CD4-positive, alpha-beta T cell treated with Interleukin-15 for 1 hour (primary cell): ENCODE data around the gene NTN3.
"Not testable (repeated sequence)": the region's sequence is repeated elsewhere in the genome, so short reads cannot be mapped to it uniquely, and the experiment has no call there.

ENCODE experiments used
- DNase-seq: peaks from one replicate; pipeline ENCODE4 v3.0.0-alpha.2; 2020

NTN3 gene

DNA sequence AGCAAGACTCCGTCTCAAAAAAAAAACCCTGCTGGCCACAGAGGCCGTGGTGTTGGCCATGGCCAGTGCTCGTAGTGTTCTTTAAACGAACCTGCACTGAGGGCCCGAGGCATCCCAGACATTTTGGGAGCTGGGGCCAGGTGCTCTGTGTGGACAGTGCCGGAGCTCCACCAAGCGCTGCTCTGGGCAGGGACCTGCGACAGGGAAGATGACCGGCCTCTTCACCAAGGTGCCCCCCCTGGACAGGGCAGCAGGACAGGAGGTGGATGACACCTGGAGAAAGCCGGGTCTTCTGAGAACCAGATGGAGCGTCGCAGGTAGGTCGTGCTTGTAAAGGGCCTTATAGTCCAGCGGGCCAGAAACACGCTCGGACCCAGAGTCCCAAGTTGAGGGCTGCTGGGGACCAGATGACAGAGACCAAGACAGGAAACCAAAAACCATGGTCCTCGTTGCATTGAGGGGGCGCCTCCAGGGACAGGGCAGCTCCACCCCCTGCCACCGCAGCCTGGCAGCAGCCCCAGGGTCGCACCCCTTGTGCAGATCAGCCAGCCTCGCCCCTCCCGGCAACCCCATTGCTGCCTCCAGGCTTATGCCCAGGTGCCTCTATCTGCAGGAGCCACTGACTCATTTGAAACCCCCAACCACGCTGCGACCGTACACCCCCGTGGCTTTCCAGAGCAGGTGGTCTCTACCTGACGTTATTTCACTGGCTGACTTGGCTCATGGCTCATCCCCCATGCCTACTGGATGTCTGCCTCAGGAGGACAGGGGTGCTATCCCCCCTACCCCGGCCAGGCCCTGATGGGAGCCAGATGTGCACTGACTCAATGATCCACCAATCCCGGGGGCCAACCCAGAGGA is 4.2 kb upstream of the NTN3 start:
- no peak for DNase-seq

GRCh38 chr16:2467528-2468232 is 3.4 kb upstream of the NTN3 start:
- DNase-seq, result no peak

GRCh38 chr16:2468233-2468724 is 2.8 kb upstream of the NTN3 start:
- no peak for DNase-seq

- peak; percentile 38 for DNase-seq
Observed at GRCh38 chr16:2468725-2469398, 2.2 kb upstream of the NTN3 start.

DNA sequence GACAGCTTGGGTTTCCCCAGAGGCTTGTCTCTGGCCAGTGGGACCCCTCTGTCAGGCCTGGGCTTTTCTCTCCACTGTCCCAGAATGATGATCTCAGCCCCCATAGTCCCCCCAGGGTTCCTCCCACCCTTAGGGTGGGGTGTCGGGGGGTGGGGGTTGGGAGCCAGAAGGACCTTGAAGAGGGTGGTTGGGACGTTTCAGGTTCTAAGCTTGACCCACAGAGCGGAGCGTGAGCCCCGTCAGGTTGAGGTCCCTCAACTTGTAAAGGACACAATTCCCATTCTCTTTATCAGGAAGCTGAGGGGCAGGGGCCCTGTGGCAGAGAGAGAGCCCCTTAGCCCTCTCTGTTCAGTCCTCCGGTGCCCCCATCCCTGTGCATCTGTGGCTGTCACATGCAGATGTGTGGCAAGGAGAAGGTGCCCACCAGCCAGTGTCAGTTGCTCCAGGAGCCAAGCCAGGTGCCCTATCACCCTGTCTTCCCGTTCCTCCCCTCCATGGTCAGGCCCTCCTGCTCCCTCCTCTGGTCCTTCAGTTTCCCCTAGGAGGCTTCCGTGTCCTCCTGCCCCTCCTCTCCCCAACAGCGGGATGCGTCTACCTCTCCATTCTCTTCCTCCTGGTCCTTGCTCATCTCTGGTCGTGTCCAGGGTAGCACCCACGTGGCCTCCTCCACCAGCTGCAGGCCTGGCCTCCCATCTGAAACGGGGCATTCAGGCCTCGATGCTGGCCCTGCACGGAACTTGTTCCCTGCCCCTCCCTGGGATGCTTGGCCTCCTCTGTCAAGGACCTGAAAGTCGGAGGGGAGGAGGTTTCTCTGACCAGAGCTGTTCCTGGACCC is 1.5 kb upstream of the NTN3 start:
- no peak for DNase-seq

- no peak for DNase-seq
Observed at GRCh38 chr16:2470234-2470601, 879 bp upstream of the NTN3 start.

GRCh38 chr16:2470603-2471015 is 488 bp upstream of the NTN3 start:
- DNase-seq, result no peak

DNA sequence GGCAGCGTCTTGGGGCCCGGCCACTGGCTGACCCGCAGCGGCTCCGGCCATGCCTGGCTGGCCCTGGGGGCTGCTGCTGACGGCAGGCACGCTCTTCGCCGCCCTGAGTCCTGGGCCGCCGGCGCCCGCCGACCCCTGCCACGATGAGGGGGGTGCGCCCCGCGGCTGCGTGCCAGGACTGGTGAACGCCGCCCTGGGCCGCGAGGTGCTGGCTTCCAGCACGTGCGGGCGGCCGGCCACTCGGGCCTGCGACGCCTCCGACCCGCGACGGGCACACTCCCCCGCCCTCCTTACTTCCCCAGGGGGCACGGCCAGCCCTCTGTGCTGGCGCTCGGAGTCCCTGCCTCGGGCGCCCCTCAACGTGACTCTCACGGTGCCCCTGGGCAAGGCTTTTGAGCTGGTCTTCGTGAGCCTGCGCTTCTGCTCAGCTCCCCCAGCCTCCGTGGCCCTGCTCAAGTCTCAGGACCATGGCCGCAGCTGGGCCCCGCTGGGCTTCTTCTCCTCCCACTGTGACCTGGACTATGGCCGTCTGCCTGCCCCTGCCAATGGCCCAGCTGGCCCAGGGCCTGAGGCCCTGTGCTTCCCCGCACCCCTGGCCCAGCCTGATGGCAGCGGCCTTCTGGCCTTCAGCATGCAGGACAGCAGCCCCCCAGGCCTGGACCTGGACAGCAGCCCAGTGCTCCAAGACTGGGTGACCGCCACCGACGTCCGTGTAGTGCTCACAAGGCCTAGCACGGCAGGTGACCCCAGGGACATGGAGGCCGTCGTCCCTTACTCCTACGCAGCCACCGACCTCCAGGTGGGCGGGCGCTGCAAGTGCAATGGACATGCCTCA is 773 bp downstream of the NTN3 start:
- no peak for DNase-seq

GRCh38 chr16:2472488-2472864 is 1.4 kb downstream of the NTN3 start:
- no peak for DNase-seq

DNA sequence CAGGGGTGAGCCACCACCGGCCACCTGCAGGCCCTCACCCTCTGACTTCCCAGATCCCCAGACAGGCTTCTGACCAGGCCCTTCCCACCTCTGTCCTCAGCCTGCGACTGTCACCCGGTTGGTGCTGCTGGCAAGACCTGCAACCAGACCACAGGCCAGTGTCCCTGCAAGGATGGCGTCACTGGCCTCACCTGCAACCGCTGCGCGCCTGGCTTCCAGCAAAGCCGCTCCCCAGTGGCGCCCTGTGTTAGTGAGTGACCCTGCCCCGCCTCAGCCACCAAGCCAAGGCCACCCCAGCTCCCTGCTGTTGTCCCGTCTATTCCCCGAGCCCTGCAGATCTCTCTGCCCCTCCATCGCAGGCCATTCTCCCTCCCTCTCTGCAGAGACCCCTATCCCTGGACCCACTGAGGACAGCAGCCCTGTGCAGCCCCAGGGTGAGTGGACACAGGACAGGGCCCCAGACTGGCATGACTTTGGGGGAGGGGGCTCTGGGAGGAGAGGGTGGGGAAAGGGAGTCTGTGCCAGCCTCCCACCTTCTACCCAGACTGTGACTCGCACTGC is 1.9 kb downstream of the NTN3 start:
- no peak for DNase-seq

- DNase-seq, result no peak
Observed at GRCh38 chr16:2473446-2473926, 2.4 kb downstream of the NTN3 start.

DNA sequence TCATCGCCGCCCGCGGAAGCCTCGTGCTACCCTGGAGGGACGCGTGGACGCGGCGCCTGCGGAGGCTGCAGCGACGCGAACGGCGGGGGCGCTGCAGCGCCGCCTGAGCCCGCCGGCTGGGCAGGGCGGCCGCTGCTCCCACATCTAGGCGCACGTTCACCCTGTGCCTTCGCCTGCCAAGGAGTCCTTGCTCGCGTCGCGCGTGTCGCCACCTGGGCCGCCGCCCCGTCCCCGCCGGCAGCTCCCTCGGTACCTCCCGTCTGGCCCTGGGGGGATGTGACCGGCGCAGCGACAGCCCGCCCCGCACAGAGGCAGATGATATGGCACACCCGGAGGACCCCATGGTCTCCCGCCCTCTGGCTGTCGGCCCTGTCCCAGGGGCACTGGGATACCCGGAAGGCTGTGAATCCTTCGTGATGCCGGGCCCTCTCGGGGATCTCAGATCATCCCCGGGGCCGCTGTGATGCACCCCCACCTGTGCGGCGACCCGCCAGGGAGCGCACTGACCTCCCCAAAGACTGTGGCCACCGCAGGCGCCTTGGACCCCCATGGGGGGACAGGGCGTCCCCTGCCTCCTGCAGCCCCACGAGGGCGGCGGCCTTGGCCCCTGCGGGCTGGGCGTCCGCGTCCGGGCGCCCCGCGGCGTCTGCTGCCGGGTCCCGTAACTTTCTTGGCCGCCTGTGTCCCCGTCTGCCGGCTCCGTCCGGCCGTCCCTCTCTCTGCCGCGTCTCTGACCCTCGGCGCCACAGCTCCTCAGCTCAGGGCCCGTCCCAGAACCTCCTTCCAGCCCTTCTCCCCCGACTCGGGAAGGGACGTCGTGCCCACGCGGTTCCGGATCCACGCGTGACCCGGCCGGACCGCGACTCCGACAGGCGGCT is 3.1 kb downstream of the NTN3 start:
- peak; percentile 65 for DNase-seq

DNA sequence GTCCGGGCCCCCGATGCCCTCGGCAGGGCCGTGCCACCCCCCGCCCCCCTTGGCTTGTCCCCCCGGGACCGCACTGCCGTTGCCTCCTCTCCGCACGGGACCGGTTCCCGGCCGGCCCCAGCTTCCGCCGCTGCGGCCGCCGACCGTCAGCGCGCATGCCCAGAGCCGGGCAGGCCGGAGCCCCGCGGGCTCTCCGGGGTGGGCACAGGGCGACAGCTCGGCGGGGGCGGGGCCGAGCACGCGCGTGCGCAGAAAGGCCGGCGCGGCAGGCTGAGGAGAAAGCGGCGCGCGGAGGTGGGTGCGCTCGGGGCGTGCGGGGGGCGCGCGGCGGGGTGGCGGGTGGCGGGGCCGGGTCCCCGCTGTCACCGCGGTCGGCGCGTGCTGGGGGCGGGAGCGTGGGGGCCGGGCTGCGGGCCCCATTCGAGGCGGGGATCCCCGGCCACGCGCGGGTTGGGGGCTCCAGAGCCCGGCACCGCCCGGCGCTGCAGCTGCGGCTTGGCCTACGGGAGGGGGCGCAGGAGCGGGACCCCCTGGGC is 3.8 kb downstream of the NTN3 start, which contains the start of gene TBC1D24:
Gene TBC1D24 (plus strand): TSS at position 251 of the 536 bp plus-strand sequence. CDS start 21,022 bp downstream, outside the sequence.
- DNase-seq, result peak; percentile 88

- no peak for DNase-seq
Observed at GRCh38 chr16:2475413-2476344, 4.6 kb downstream of the NTN3 start.

- no peak for DNase-seq
Observed at GRCh38 chr16:2476345-2476720, 5.2 kb downstream of the NTN3 start.

DNA sequence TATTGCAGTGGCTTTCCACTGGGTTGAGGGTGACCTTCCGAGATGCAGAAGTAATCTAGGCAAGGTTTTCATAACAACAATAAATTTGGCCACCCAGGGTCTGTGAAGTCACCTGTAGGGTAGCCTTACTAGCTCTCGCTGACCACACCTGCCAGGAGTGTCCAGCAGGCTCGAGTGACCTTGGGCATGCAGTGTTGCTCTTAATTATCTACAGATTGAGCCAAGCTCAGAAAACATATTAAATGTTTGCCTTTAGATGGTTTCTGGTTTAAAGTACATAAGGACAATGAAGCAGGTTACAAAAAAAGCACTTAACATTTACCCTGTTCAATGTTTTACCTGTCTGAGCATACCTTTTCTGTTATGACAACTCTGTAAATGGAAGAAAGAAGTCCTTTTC is 5.6 kb downstream of the NTN3 start:
- DNase-seq, result no peak

GRCh38 chr16:2477327-2477726 is 6.2 kb downstream of the NTN3 start:
- DNase-seq, result no peak

DNA sequence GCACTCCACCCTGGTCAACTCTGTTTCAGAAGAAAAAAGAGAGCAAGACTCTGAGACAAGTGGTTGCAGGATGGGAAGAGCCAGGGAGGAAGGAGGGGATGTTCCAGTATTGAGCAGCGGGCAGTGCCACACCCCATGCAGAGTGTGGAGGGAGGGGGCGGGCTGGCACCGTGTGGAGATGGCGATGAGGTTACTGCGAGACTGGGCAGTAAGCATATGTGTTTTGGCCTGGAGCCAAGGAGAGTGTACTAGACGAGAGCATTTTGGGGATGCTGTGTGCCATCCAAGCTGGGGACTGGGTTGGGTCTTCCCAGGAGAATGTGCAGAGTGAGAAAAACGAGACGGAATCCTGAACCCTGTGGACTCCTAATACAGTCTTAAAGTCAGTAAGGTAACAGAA is 7.2 kb downstream of the NTN3 start:
- no peak for DNase-seq

DNA sequence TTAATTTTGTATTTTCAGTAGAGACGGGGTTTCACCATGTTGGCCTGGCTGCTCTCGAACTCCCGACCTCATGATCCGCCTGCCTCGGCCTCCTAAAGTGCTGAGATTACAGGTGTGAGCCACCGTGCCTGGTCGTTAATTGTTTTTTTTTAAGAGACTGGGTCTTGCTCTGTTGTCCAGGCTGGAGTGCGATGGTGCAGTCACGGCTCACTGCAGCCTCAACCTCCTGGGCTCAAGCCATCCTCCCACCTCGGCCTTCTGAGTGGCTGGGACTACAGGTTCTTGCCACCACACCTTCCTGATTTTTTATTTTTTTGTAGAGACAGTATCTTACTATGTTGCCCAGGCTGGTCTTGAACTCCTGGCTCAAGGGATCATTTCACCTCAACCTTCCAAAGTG is 8.9 kb downstream of the NTN3 start:
- not testable (repeated sequence) for DNase-seq
